Activated naive CD8-positive, alpha-beta T cell (primary cell): Measurements from ENCODE around the gene ZSCAN4.
A peak's percentile ranks its signal among the peaks of the same experiment; 100 is the strongest.

Experiments used
- H3K27ac Mint-ChIP-seq: one replicate; pipeline ENCODE4 v1.8.0; 2021; ENCODE audit warnings: mixed read lengths
- H3K27me3 Mint-ChIP-seq: one replicate; pipeline ENCODE4 v1.8.0; 2021; ENCODE audit warnings: mixed read lengths
- H3K36me3 Mint-ChIP-seq: one replicate; pipeline ENCODE4 v1.8.0; 2021; ENCODE audit warnings: mixed read lengths
- H3K4me1 Mint-ChIP-seq: one replicate; pipeline ENCODE4 v1.8.0; 2021; ENCODE audit warnings: low read depth, mixed read lengths
- H3K4me3 Mint-ChIP-seq: one replicate; pipeline ENCODE4 v1.8.0; 2021; ENCODE audit warnings: mild to moderate bottlenecking, mixed read lengths
- H3K9me3 Mint-ChIP-seq: one replicate; pipeline ENCODE4 v1.8.0; 2021; ENCODE audit warnings: low read depth, mixed read lengths

The ZSCAN4 gene

DNA sequence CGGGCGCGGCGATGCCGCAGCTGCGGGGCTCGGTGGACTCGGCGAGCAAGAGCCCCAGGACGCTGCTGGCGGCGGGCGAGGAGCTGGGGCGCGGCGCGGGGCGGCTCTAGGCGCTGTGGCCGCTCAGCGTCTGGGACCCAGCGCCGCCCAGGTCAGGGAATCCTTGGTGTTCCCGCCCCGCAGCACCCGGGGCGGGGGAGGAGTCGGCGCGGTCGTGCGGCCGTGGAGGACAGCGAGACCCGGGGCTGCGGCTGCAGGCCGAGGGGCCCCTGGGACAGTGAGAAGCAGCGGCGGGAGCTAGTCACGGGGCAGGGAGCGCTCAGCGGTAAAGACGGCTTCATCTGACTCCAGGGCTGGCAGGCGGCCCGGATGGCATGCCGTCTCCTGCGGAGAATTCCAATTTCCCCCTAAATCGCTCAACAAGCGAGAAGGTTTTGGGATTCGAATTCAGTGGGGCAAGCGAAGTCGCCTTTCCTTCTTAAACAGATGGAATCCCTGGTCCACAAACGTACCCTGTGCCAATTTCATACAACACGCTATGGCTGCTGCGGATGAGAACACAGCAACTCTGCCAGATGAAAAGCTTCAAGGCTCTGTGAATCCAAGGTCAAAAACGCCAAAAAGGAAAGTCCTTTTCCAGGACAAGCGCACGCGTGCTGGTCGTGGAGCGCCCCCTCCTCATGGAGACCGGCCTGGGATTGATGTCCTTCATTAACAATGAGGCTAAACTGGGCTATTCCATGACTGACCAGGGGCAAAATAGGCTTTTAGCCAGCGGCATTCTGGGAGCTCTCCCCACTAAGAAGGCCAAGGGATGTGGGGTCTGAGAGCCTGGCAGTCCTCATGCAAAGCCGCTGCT is 4.2 kb upstream of the ZSCAN4 start:
- Mint-ChIP-seq H3K27me3 (peaks cover 21% of the 10 kb centered on the region), H3K36me3 (peaks cover 5% of the 10 kb centered on the region), H3K4me1 (peaks cover 6% of the 10 kb centered on the region), H3K27ac (no peak overlapping the region), H3K9me3 (peaks cover 4% of the 10 kb centered on the region), H3K4me3 (peak overlapping the region; percentile 83)

DNA sequence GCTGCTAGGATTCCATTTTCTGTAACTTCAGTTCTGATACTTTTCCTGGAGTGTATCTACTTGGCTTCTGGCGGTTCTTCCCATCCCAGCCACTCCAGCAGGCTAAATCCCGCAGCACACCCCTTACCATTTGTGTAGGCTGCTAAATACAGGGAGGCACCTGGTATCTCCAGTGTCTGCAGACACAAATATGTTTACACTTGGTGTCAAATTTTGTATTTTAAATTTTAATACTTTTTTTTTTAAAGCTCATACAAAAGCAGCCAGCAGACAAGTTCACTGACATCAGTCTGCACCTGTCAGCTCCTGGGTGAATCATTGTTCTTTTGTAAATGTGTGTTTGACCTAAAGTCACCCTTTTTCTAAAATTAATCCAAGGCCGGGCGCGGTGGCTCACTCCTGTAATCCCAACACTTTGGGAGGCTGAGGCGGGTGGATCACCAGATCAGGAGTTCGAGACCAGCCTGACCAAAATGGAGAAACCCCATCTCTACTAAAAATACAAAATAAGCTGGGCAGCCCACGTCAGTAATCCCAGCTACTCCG is 3.4 kb upstream of the ZSCAN4 start:
- peaks cover 5% of the 10 kb centered on the region for H3K36me3 Mint-ChIP-seq
- peaks cover 4% of the 10 kb centered on the region for H3K9me3 Mint-ChIP-seq
- peak overlapping the region; percentile 51 for H3K4me3 Mint-ChIP-seq
- peaks cover 21% of the 10 kb centered on the region for H3K27me3 Mint-ChIP-seq
- H3K27ac Mint-ChIP-seq, result no peak overlapping the region
- peaks cover 6% of the 10 kb centered on the region for H3K4me1 Mint-ChIP-seq

DNA sequence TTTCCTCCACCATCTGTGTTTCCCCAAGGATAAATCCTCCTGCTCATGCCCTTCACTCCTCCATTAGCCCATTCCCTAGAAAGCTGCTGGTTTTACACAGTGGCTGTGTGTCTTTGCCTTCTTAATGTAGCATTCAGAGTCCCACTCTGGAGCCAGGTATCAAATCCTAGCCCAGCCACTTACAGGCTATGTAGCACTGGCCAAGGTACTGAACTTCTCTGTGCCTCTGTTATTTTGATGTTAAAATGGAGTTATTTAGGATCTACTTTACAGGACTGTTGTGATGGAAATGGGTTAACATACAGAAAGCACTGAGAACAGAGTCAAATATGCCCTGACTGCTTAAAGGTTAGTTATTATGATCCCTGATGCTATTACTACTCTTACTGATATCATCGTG is 1.5 kb upstream of the ZSCAN4 start:
- Mint-ChIP-seq H3K9me3 (no peaks in the 10 kb centered on the region), H3K36me3 (peaks cover 5% of the 10 kb centered on the region), H3K27ac (no peak overlapping the region), H3K4me3 (no peak overlapping the region), H3K4me1 (peaks cover 6% of the 10 kb centered on the region), H3K27me3 (peaks cover 20% of the 10 kb centered on the region)

DNA sequence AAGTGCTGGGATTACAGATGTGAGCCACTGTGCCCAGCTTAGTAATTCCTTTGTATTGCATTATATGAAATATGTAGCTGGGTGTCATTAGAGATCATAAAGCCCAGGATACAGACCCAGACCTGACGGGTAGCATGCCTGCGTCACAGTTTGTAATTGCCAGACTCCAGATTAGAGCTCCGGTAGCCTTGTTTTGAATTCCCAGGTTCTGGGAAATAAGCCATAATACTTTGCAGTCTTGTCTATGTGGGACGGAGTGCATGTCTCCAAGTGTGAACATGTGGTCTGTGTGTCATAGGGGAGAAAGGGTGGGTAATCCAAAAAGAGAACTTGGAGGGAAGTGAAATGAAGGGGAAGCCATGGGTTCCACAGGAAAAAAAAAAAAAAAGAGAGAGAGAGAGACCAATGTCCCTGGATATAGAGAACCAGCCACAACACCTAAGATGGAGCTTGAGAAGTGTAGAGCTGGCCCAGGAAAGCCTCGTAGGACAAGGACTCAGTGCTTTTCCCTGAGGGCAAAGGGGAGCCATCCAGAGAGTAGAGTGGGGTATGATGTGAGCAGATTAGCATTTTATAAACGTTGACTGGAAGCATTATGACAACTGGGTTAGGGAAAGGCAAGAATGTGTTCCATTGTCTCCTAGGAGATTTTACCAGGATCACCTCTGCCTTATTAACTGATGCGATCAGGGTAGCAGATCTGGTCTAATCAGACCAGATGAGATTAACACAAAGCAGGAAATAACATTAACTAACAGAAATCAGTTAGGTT is 2.6 kb downstream of the ZSCAN4 start:
- Mint-ChIP-seq H3K4me3 (no peak overlapping the region), H3K27ac (no peak overlapping the region), H3K36me3 (peaks cover 6% of the 10 kb centered on the region), H3K27me3 (peaks cover 15% of the 10 kb centered on the region), H3K4me1 (no peaks in the 10 kb centered on the region), H3K9me3 (peaks cover 5% of the 10 kb centered on the region)

DNA sequence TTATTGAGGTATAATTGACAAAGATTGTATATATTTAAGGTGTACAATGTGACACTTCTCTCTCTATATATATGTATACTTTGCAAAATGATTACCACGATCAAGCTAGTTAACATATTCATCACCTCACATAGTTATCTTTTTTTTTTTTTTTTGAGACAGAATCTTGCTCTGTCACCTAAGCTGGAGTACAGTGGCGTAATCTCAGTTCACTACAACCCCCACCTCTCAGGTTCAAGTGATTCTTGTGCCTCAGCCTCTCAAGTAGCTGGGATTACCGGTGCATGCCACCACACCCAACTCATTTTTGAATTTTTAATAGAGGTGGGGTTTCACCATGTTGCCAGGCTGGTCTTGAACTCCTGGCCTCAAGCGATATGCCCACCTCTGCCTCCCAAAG is 3.7 kb downstream of the ZSCAN4 start:
- Mint-ChIP-seq H3K4me3 (no peak overlapping the region), H3K27ac (no peak overlapping the region), H3K27me3 (peaks cover 15% of the 10 kb centered on the region), H3K36me3 (peaks cover 9% of the 10 kb centered on the region), H3K9me3 (peaks cover 8% of the 10 kb centered on the region), H3K4me1 (no peaks in the 10 kb centered on the region)

DNA sequence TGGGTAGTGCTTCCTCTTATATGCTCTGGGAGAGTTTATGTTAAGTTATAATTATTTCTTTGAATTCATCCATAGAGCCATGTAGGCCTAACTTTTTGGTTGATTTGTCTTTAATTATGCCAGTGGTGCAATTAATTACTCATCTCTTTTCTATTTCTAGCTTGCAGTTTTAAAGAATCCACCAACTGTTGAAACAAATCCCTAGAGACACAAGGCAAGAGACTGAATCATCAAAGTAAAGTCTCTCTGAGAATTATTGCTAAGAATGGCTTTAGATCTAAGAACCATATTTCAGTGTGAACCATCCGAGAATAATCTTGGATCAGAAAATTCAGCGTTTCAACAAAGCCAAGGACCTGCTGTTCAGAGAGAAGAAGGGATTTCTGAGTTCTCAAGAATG is 7.1 kb downstream of the ZSCAN4 start:
- Mint-ChIP-seq H3K36me3 (peaks cover 14% of the 10 kb centered on the region), H3K27ac (no peak overlapping the region), H3K4me1 (no peaks in the 10 kb centered on the region), H3K27me3 (peaks cover 18% of the 10 kb centered on the region), H3K9me3 (peaks cover 8% of the 10 kb centered on the region), H3K4me3 (no peak overlapping the region)

DNA sequence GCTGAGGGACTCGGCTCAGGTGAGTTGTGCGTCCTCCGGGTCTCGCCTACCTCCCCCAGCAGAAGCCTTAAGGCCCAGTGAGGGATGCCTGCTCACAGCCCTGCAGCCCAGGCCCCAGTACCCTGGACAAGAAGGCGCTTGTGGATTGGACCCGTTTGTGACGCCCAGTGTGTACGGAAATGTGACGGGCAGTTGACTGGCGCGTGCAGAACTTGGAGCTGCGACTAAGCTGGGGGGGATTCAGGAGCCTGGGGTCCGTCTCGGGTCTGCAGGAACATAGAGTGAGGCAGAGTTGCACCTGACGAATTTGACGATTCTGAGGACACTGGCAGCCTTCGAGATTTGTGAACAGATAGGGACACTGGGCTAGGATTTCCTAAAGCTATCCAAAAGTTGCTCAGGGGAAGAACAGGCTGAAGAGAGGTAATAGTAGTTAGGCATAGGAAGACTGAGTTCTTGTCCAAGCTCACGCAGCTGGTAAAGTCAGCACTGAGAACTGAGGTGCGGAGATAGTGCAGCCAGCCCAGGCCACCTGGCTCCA is 13.6 kb downstream of the ZSCAN4 start:
- H3K36me3 Mint-ChIP-seq, result peaks cover 60% of the 10 kb centered on the region

DNA sequence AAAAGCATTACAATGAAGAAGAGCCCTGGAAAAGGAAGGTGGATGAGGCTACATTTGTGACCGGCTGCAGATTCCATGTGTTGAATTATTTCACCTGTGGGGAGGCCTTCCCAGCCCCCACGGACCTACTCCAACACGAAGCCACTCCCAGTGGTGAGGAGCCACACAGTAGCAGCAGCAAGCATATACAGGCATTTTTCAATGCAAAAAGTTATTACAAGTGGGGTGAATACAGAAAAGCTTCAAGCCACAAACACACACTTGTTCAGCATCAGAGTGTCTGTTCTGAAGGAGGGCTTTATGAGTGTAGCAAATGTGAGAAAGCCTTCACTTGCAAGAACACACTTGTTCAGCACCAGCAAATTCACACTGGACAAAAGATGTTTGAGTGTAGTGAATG is 18.0 kb downstream of the ZSCAN4 start:
- Mint-ChIP-seq H3K27ac (no peak overlapping the region), H3K9me3 (peaks cover 44% of the 10 kb centered on the region), H3K4me3 (no peak overlapping the region), H3K27me3 (no peaks in the 10 kb centered on the region), H3K4me1 (peaks cover 34% of the 10 kb centered on the region), H3K36me3 (peaks cover 79% of the 10 kb centered on the region)

More for the DNA sequence above, 13.6 kb downstream of the ZSCAN4 start:
- Mint-ChIP-seq H3K27me3 (peaks cover 7% of the 10 kb centered on the region), H3K27ac (peak overlapping the region; percentile 98), H3K4me3 (peak overlapping the region; percentile 97), H3K4me1 (peaks cover 36% of the 10 kb centered on the region), H3K9me3 (peaks cover 38% of the 10 kb centered on the region)

DNA sequence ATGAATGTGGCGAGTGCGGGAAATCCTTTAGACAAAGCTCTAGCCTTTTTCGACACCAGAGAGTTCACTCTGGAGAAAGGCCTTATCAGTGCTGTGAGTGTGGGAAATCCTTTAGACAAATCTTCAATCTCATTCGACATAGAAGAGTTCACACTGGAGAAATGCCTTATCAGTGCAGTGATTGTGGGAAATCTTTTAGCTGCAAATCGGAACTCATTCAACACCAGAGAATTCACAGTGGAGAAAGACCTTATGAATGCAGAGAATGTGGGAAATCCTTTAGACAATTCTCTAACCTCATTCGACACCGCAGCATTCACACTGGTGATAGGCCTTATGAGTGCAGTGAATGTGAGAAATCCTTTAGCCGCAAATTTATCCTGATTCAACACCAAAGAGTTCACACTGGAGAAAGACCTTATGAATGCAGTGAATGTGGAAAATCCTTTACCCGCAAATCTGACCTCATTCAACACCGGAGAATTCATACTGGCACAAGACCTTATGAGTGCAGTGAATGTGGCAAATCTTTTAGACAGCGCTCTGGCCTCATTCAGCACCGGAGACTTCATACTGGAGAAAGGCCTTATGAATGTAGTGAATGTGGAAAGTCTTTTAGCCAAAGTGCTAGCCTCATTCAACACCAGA is 18.8 kb downstream of the ZSCAN4 start:
- Mint-ChIP-seq H3K27me3 (no peaks in the 10 kb centered on the region), H3K4me3 (no peak overlapping the region), H3K27ac (no peak overlapping the region), H3K9me3 (peaks cover 43% of the 10 kb centered on the region), H3K4me1 (peaks cover 27% of the 10 kb centered on the region), H3K36me3 (peaks cover 71% of the 10 kb centered on the region)

DNA sequence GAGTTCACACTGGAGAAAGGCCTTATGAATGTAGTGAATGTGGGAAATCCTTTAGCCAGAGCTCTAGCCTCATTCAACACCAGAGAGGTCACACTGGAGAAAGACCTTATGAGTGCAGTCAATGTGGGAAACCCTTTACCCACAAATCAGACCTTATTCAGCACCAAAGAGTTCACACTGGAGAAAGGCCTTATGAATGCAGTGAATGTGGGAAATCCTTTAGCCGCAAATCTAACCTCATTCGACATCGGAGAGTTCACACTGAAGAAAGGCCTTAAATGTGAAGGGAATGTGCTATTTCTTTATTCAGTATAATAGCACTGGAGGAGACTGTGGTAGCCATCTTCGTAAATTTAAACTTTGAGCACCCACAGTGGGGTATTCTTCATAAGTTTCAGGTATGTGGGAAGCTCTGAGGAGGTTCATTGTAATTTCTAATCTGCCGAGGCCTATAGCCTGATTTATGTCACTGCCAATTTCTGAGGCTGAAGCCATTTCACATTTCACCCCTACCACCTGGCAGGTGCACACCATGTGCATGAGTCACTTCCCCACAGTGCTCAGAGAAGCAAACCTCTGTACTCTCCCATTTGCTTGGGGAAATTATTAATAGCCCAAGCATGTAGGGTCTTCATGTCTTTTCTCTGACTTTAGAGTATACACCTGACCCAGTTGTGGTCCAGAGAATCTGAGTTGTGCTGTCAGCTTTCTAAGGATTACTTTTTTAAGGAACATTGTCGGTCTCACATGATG is 19.5 kb downstream of the ZSCAN4 start:
- peaks cover 42% of the 10 kb centered on the region for H3K9me3 Mint-ChIP-seq
- H3K4me1 Mint-ChIP-seq, result peaks cover 20% of the 10 kb centered on the region
- no peak overlapping the region for H3K27ac Mint-ChIP-seq
- peaks cover 69% of the 10 kb centered on the region for H3K36me3 Mint-ChIP-seq
- no peak overlapping the region for H3K4me3 Mint-ChIP-seq
- no peaks in the 10 kb centered on the region for H3K27me3 Mint-ChIP-seq

DNA sequence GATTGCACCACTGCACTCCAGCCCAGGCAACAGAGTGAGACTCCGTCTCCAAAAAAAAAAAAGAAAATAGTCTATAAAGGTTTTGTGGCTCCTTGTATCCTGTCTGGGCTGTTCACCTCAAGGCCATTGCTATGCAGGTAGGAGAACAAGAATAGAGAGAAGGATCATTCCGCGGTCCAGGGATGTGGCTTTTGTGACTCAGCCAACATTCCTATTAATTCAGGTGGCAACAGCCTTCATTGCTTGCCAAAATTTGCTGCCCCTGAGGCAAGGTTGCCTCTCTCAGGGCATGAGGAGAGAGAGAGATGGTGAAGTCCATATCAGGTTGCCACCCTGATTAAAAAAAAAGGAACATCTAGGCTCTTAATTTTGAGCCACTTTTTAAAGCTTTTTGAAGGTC is 21.0 kb downstream of the ZSCAN4 start:
- peaks cover 39% of the 10 kb centered on the region for H3K9me3 Mint-ChIP-seq
- H3K4me1 Mint-ChIP-seq, result peaks cover 5% of the 10 kb centered on the region
- H3K27me3 Mint-ChIP-seq, result no peaks in the 10 kb centered on the region

DNA sequence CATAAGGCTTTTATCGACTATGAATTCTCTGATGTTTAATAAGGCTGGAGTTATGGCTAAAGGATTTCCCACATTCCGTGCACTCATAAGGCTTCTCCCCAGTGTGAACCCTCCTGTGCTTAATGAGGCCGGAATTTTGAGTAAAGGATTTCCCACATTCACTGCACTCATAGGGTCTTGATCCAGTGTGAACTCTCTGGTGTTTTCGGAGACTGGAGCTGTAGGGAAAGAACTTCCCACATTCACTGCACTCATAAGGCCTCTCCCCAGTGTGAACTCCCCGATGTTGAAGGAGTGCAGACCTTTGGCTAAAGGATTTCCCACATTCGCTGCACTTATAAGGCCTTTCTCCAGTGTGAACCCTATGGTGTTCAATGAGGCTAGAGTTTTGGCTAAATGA is 32.9 kb downstream of the ZSCAN4 start:
- H3K27me3 Mint-ChIP-seq, result no peaks in the 10 kb centered on the region
- H3K36me3 Mint-ChIP-seq, result peaks cover 69% of the 10 kb centered on the region
- H3K9me3 Mint-ChIP-seq, result peaks cover 49% of the 10 kb centered on the region
- H3K27ac Mint-ChIP-seq, result no peak overlapping the region
- H3K4me3 Mint-ChIP-seq, result no peak overlapping the region
- H3K4me1 Mint-ChIP-seq, result peaks cover 4% of the 10 kb centered on the region

More for the DNA sequence above, 21.0 kb downstream of the ZSCAN4 start:
- H3K4me3 Mint-ChIP-seq, result no peak overlapping the region
- peaks cover 67% of the 10 kb centered on the region for H3K36me3 Mint-ChIP-seq
- no peak overlapping the region for H3K27ac Mint-ChIP-seq

DNA sequence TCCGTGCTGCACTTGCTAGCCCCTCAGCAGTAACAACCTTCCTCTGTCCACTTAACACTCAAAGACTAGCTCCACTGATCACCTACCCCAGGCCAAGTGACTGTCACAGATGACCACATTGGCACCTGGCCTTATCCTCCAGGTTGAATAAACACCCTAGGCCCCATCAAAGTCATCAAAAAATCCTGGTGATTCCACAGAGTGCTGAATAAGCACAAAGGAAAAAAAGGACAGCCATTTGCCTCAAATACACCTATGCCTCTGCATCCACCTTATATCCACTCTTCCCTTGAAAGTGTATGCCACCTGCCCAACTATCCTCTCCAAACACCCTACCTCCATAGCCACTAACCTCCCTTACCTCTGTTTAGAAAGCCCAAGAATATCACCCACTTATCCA is 37.6 kb downstream of the ZSCAN4 start:
- Mint-ChIP-seq H3K36me3 (peaks cover 60% of the 10 kb centered on the region), H3K9me3 (peaks cover 44% of the 10 kb centered on the region), H3K4me3 (no peak overlapping the region), H3K4me1 (peaks cover 16% of the 10 kb centered on the region), H3K27me3 (no peaks in the 10 kb centered on the region), H3K27ac (no peak overlapping the region)
